Astrocyte (in vitro differentiated cells and primary cell): ENCODE data around the gene NDUFS8. TPM values are rescaled to one million over a fixed set of nuclear protein-coding genes. Genes with fewer than 3 reads are reported as not detected.

Experiments used
- DNase-seq: peaks from one replicate; pipeline ENCODE4 v3.0.0-alpha.2; 2010; ENCODE audit warnings: low read depth
- FAIRE-seq: peaks from 2 replicates; lab custom pipeline; 2011; peaks lifted over from hg19 to GRCh38; lab: Jason Lieb, UNC
- H2AFZ ChIP-seq: 2 replicates; pipeline ENCODE4 v1.6.0; 2012; ENCODE audit warnings: low read depth, low read length, inconsistent platforms
- H3K27ac ChIP-seq: 2 replicates; pipeline ENCODE4 v1.5.1; 2011; ENCODE audit warnings: low read depth, low read length, inconsistent platforms
- H3K27me3 ChIP-seq: 2 replicates; pipeline ENCODE4 v1.6.0; 2011; ENCODE audit warnings: low read length, inconsistent platforms; ENCODE audit not compliant: insufficient read depth
- H3K36me3 ChIP-seq: 2 replicates; pipeline ENCODE4 v1.5.1; 2011; ENCODE audit warnings: low read length, inconsistent platforms; ENCODE audit not compliant: insufficient read depth
- H3K4me1 ChIP-seq: 2 replicates; pipeline ENCODE4 v1.5.1; 2011; ENCODE audit warnings: low read length, inconsistent platforms; ENCODE audit not compliant: insufficient read depth
- H3K4me2 ChIP-seq: 2 replicates; pipeline ENCODE4 v1.6.0; 2012; ENCODE audit warnings: low read length, inconsistent platforms
- H3K4me3 ChIP-seq: 2 replicates; pipeline ENCODE4 v1.5.1; 2011; ENCODE audit warnings: low read depth, mild to moderate bottlenecking, low read length, inconsistent platforms; ENCODE audit not compliant: insufficient read depth
- H3K79me2 ChIP-seq: 2 replicates; pipeline ENCODE4 v1.6.0; 2012; ENCODE audit warnings: mild to moderate bottlenecking, low read length, inconsistent platforms; ENCODE audit not compliant: insufficient read depth
- H3K9ac ChIP-seq: 2 replicates; pipeline ENCODE4 v1.6.0; 2012; ENCODE audit warnings: mild to moderate bottlenecking, low read length, inconsistent platforms
- H3K9me3 ChIP-seq: 2 replicates; pipeline ENCODE4 v1.5.1; 2012; ENCODE audit warnings: low read depth, mild to moderate bottlenecking, low read length, inconsistent platforms; ENCODE audit not compliant: insufficient read depth
- H4K20me1 ChIP-seq: 2 replicates; pipeline ENCODE4 v1.6.0; 2012; ENCODE audit warnings: low read length, inconsistent platforms; ENCODE audit not compliant: insufficient read depth
- H3K27ac Mint-ChIP-seq: one replicate; pipeline ENCODE4 v1.8.0; 2021; ENCODE audit warnings: mild to moderate bottlenecking, mixed read lengths; ENCODE audit not compliant: unreplicated experiment
- H3K27me3 Mint-ChIP-seq: one replicate; pipeline ENCODE4 v1.8.0; 2021; ENCODE audit warnings: low read depth, mixed read lengths; ENCODE audit not compliant: unreplicated experiment
- H3K36me3 Mint-ChIP-seq: one replicate; pipeline ENCODE4 v1.8.0; 2021; ENCODE audit warnings: low read depth, mixed read lengths; ENCODE audit not compliant: unreplicated experiment
- H3K4me1 Mint-ChIP-seq: one replicate; pipeline ENCODE4 v1.8.0; 2021; ENCODE audit warnings: low read depth, mixed read lengths; ENCODE audit not compliant: unreplicated experiment
- H3K4me3 Mint-ChIP-seq: one replicate; pipeline ENCODE4 v1.8.0; 2021; ENCODE audit warnings: mild to moderate bottlenecking, moderate library complexity, mixed read lengths; ENCODE audit not compliant: unreplicated experiment
- H3K9me3 Mint-ChIP-seq: one replicate; pipeline ENCODE4 v1.8.0; 2021; ENCODE audit warnings: mild to moderate bottlenecking, mixed read lengths; ENCODE audit not compliant: unreplicated experiment
- EZH2 ChIP-seq: IDR thresholded peaks from 2 replicates; pipeline ENCODE4 v1.6.1; 2012; ENCODE audit warnings: mild to moderate bottlenecking, low read length, inconsistent platforms; ENCODE audit not compliant: insufficient read depth
- total RNA-seq: library from RNA; stranded (reverse); gene quantifications from 2 replicates; pipeline ENCODE4 v1.2.1, GENCODE V29; 2021
- TF ChIP-seq, protein P1 (sequence below): IDR thresholded peaks from 2 replicates; pipeline ENCODE4 v1.5.1; 2011; ENCODE audit warnings: low read depth, mild to moderate bottlenecking, inconsistent platforms, low read length, moderate library complexity; ENCODE audit not compliant: insufficient read depth

Gene NDUFS8
- total RNA-seq, 1 donor from 2014 or later, result 159 TPM

DNA sequence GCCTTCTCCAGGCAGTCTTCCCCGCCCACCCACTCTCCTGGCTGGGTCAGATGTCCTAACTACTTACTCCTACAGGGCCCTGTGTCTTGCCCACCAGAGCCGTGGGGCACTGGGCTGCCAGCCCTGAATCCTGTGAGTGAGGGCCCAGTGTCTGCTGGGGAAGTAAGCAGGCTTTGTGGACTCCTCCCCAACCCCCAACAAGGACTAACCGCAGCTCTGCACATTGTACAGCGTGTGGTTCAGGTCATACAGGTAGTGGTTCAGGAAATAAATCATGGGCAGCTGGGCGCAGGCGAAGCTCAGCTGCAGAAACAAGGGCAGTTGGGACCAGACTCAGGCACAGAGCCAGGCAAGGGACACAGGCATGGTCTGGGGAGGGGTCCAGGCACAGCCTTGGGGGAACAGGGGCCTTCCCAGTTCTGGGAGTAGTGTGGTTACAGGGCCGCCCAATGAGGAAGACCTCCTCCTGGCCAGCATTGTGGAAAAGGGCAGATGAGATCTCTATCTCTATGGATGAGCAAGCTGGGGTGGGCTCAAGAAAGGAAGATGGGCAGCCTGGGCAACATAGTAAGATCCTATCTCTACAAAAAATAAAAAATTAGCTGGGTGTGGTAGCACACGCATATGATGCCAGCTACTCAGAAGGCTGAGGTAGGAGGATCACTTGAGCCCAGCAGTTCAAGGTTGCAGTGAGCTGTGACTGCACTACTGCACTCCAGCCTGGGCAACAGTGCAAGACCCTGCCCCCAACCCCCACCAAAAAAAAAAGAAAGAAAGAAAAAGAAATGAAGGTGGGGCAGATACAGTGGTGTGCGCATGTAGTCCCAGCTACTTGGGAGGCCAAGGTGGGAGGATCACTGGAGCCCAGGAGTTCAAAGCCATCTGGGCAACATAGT, 32.1 kb upstream of the NDUFS8 start:
- Mint-ChIP-seq H3K36me3 (peaks cover 19% of the 10 kb centered on the region), H3K9me3 (no peaks in the 10 kb centered on the region), H3K4me3 (no peak overlapping the region), H3K27ac (peak overlapping the region; percentile 41), H3K27me3 (peaks cover 10% of the 10 kb centered on the region), H3K4me1 (no peaks in the 10 kb centered on the region)
- Histone ChIP-seq H3K27ac (no peak overlapping the region), H3K27me3 (no peaks in the 10 kb centered on the region), H3K9ac (no peak overlapping the region), H2AFZ (no peak overlapping the region), H3K36me3 (no peaks in the 10 kb centered on the region), H3K4me1 (no peaks in the 10 kb centered on the region), H3K79me2 (no peaks in the 10 kb centered on the region), H3K4me3 (no peak overlapping the region), H3K9me3 (no peaks in the 10 kb centered on the region), H4K20me1 (no peaks in the 10 kb centered on the region), H3K4me2 (no peak overlapping the region)
- FAIRE-seq (no peak), DNase-seq (no peak)
- TF ChIP-seq, protein P1, sequence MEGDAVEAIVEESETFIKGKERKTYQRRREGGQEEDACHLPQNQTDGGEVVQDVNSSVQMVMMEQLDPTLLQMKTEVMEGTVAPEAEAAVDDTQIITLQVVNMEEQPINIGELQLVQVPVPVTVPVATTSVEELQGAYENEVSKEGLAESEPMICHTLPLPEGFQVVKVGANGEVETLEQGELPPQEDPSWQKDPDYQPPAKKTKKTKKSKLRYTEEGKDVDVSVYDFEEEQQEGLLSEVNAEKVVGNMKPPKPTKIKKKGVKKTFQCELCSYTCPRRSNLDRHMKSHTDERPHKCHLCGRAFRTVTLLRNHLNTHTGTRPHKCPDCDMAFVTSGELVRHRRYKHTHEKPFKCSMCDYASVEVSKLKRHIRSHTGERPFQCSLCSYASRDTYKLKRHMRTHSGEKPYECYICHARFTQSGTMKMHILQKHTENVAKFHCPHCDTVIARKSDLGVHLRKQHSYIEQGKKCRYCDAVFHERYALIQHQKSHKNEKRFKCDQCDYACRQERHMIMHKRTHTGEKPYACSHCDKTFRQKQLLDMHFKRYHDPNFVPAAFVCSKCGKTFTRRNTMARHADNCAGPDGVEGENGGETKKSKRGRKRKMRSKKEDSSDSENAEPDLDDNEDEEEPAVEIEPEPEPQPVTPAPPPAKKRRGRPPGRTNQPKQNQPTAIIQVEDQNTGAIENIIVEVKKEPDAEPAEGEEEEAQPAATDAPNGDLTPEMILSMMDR, result no peak
- TF ChIP-seq EZH2, result no peak

DNA sequence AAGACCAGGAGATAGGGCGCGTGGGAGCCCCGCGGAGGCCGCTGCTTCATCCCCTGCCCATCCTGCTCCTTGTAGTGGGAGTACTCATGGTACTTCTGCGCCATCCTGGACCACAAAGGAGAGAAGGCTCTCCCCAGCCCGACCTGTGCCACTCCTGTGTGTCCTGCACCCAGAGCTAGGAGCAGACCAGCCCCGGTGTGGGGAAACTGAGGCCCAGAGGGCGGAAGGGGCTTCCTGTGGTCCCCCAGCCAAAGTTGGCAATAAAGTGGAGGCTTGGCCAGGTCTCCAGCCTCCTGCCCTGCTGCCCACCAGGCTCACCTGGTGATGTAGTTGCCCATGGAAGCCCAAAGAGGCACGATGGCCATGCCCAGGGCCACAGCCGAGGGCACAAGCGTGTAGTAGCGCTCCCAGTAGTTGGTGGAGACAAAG, 31.3 kb upstream of the NDUFS8 start:
- H3K4me2 ChIP-seq, result no peak overlapping the region
- no peaks in the 10 kb centered on the region for H4K20me1 ChIP-seq
- no peak overlapping the region for H3K4me3 ChIP-seq
- TF ChIP-seq EZH2, result no peak
- TF ChIP-seq, protein P1, result no peak
- Mint-ChIP-seq H3K27me3 (peaks cover 6% of the 10 kb centered on the region), H3K4me3 (no peak overlapping the region), H3K36me3 (peaks cover 14% of the 10 kb centered on the region), H3K9me3 (no peaks in the 10 kb centered on the region), H3K4me1 (no peaks in the 10 kb centered on the region), H3K27ac (no peak overlapping the region)
- no peak overlapping the region for H2AFZ ChIP-seq
- no peaks in the 10 kb centered on the region for H3K27me3 ChIP-seq
- H3K79me2 ChIP-seq, result no peaks in the 10 kb centered on the region
- DNase-seq, result no peak
- H3K36me3 ChIP-seq, result no peaks in the 10 kb centered on the region
- no peak overlapping the region for H3K9ac ChIP-seq
- H3K9me3 ChIP-seq, result no peaks in the 10 kb centered on the region
- no peak for FAIRE-seq
- H3K4me1 ChIP-seq, result no peaks in the 10 kb centered on the region
- no peak overlapping the region for H3K27ac ChIP-seq

DNA sequence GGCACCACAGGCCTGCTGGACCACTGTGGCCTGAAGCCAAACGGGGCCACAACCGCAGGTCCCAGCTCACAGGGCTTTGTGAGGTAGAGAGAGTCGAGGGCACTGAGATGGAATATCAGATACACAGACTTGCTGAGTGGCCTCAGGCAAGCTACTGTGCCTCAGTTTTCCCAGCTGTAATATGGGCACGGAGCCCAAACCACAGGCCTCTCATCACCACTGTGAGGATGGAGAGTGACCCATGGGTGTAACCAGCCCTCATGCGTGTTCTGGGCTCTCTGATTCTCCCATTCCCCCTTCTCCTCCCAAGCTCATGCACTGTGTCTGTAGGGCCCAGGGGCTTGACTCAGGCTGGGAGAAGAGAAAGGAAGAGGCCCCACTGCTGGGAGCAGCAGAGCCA, 30.8 kb upstream of the NDUFS8 start:
- H3K4me1 ChIP-seq, result no peaks in the 10 kb centered on the region
- no peak for FAIRE-seq
- no peak for DNase-seq

More for the DNA sequence above, 30.8 kb upstream of the NDUFS8 start:
- no peaks in the 10 kb centered on the region for H3K79me2 ChIP-seq
- no peaks in the 10 kb centered on the region for H3K27me3 ChIP-seq
- H3K36me3 Mint-ChIP-seq, result peaks cover 14% of the 10 kb centered on the region
- H3K36me3 ChIP-seq, result no peaks in the 10 kb centered on the region
- peaks cover 6% of the 10 kb centered on the region for H3K27me3 Mint-ChIP-seq
- H3K27ac Mint-ChIP-seq, result no peak overlapping the region
- H2AFZ ChIP-seq, result no peak overlapping the region
- TF ChIP-seq EZH2, result no peak
- TF ChIP-seq, protein P1, result no peak
- H3K27ac ChIP-seq, result no peak overlapping the region
- no peaks in the 10 kb centered on the region for H4K20me1 ChIP-seq
- no peak overlapping the region for H3K4me3 Mint-ChIP-seq
- no peaks in the 10 kb centered on the region for H3K9me3 Mint-ChIP-seq
- no peaks in the 10 kb centered on the region for H3K4me1 Mint-ChIP-seq
- no peaks in the 10 kb centered on the region for H3K9me3 ChIP-seq
- no peak overlapping the region for H3K4me2 ChIP-seq
- no peak overlapping the region for H3K4me3 ChIP-seq
- H3K9ac ChIP-seq, result no peak overlapping the region
